Peyer's patch (tissue), 4 donors: ENCODE results near the gene TEAD3. TPM values are rescaled to one million over a fixed set of nuclear protein-coding genes. Genes with fewer than 3 reads are reported as not detected.

ENCODE experiments used
- DNase-seq, 3 donors: peaks; one replicate each; pipeline ENCODE4 v3.0.0-alpha.2; 2017 to 2019
- H3K27ac ChIP-seq, 4 donors: fragments of 200-600 bp; sonication (generic); one replicate each; pipeline ENCODE4 v1.5.1; 2016 to 2019
- H3K27me3 ChIP-seq, 2 donors: fragments of 200-600 bp; sonication (generic); one replicate each; pipeline ENCODE4 v1.5.1; 2019
- H3K36me3 ChIP-seq, 3 donors: fragments of 200-600 bp; sonication (generic); one replicate each; pipeline ENCODE4 v1.5.1; 2016 to 2019
- H3K4me1 ChIP-seq, 4 donors: fragments of 200-600 bp; sonication (generic); one replicate each; pipeline ENCODE4 v1.5.1; 2016 to 2019
- H3K4me3 ChIP-seq, 4 donors: fragments of 200-600 bp; sonication (generic); 1 replicate in 3 of 4; 2 replicates in 1 of 4; pipeline ENCODE4 v1.5.1; 2016 to 2019; ENCODE audit warnings: mild to moderate bottlenecking in 1 of 4
- H3K9me3 ChIP-seq, 4 donors: fragments of 200-600 bp; sonication (generic); one replicate each; pipeline ENCODE4 v1.5.1; 2016 to 2019; ENCODE audit warnings: mild to moderate bottlenecking in 1 of 4
- POLR2A ChIP-seq, 2 donors: fragments of 450-650 bp; IDR thresholded peaks; one replicate each; pipeline ENCODE4 v1.5.1; 2017; ENCODE audit warnings: antibody characterized with exemption in 2 of 2, mild to moderate bottlenecking in 2 of 2, moderate library complexity in 2 of 2
- total RNA-seq, 4 donors: library from RNA; depleted of rRNA; stranded (reverse); fragments of >200 nt; gene quantifications; one replicate each; pipeline ENCODE4 v1.1.0, GENCODE V29; 2016
- TF ChIP-seq, protein P1 (sequence below), 6 experiments: fragments of 450-650 bp in 4 of 6; fragments of 200-600 bp in 2 of 6; sonication (generic) in 1 of 6; IDR thresholded peaks; one replicate each; pipeline ENCODE4 v1.5.1; 2017 to 2019; ENCODE audit warnings: antibody characterized with exemption in 6 of 6, mild to moderate bottlenecking in 3 of 6, moderate library complexity in 1 of 6

The TEAD3 gene
- total RNA-seq, 4 donors from 2014 or later = 10.7 to 32.9 (median 27.4) TPM

- Histone ChIP-seq H3K27ac (peak overlapping the region; percentile 42 to 84 (median 62)), H3K9me3 (no peaks in the 10 kb centered on the region), H3K36me3 (peaks cover 0 to 15% (median 0%) of the 10 kb centered on the region in 3 donors), H3K27me3 (no peaks in the 10 kb centered on the region), H3K4me1 (peaks cover 0 to 69% (median 2%) of the 10 kb centered on the region in 4 donors), H3K4me3 (no peak overlapping the region)
- DNase-seq = no peak
- TF ChIP-seq POLR2A (IDR thresholded peaks at IDR 0.05) = no peak
- TF ChIP-seq, protein P1, sequence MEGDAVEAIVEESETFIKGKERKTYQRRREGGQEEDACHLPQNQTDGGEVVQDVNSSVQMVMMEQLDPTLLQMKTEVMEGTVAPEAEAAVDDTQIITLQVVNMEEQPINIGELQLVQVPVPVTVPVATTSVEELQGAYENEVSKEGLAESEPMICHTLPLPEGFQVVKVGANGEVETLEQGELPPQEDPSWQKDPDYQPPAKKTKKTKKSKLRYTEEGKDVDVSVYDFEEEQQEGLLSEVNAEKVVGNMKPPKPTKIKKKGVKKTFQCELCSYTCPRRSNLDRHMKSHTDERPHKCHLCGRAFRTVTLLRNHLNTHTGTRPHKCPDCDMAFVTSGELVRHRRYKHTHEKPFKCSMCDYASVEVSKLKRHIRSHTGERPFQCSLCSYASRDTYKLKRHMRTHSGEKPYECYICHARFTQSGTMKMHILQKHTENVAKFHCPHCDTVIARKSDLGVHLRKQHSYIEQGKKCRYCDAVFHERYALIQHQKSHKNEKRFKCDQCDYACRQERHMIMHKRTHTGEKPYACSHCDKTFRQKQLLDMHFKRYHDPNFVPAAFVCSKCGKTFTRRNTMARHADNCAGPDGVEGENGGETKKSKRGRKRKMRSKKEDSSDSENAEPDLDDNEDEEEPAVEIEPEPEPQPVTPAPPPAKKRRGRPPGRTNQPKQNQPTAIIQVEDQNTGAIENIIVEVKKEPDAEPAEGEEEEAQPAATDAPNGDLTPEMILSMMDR (IDR thresholded peaks at IDR 0.05) = no peak
These were observed 8.4 kb downstream of the TEAD3 start for GRCh38 chr6:35488517-35488862.

DNA sequence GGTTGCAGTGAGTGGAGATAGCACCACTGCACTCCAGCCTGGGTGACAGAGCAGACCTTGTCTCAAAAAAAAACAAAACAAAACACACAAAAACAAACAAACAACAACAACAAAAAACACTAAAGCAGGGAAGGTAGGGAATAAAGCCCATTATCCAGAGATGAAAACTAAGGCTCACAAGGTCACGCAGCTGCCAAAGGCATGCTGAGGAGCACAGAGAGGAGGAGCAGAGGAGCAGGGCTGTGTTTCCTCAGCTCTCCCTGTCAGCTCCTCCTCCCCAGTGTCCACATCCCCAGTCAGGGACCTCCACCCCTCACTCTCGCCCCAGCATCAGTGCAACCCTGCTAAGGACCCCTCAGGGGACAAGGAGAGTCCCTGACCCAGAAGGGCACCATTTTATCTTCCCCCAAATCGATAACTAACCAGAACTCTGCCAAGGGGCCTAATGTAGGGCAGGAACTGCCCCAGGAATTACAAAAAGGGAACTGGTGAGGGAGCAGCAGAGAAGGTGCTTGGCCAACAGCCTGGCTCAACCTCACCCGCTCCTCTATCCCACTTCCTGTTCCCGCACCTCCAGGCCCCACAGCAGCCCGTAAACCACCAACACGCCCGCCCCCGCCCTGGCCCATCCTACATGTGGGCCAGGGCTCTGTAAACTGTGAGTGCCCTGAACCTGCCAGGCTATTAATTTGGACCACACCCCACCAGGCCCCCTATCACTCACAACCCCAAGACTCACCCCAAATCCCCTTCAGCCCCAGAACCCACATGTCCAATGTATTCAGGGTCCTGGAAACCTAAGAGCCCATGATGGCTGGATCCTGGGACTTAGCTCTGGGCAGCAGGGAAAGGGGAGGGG is 9.0 kb downstream of the TEAD3 start:
- TF ChIP-seq, protein P1 (IDR thresholded peaks at IDR 0.05) = no peak
- TF ChIP-seq POLR2A (IDR thresholded peaks at IDR 0.05) = no peak
- Histone ChIP-seq H3K36me3 (peaks cover 0 to 21% (median 0%) of the 10 kb centered on the region in 3 donors), H3K4me1 (peaks cover 0 to 65% (median 2%) of the 10 kb centered on the region in 4 donors), H3K27ac (peak overlapping the region; percentile 42 to 84 (median 62)), H3K4me3 (no peak overlapping the region), H3K27me3 (no peaks in the 10 kb centered on the region), H3K9me3 (no peaks in the 10 kb centered on the region)
- DNase-seq = peak in 1 of 3 donors; percentile 67

DNA sequence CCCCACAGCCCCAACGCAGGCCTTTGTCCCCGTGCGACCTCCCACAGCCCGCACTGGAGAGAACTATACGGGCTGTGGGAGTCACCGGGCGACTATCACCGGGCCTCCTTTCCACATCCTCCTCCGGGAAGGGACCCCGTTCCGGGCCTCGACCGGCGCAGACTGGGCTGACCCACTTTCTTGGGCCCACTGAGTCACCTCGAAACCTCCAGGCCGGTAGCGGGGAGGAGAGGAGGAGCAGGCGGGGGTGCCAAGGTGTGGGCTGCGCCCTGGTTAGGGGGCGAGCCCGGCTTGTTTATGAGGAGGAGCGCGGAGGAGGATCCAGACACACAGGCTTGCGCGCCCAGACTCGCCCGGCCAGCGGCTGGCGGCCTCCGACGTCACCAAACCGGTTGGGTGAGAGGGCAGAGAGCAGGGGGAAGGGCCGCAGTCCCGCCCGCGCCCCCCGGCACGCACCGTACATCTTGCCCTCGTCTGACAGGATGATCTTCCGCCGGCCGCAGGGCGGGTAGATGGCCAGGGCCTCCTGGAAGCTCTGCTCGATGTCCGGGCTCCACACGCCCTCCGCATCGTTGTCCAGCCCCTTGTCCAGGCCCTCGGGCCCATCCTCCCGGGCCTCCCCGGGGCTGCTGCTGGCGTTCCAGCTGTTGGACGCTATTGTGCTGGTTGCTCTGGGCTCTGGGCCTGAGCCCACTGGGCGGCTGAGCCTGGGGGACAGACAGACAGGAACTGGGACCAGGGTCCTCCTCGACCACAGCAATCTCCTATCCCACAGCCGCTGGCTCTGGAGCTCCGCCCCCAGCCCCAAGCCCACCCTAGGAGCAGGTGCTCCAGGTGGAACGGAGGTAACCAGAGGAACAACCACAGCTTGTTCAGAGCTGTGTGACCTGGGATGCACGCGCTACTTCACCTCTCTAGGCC is 10.6 kb downstream of the TEAD3 start:
- Histone ChIP-seq H3K4me3 (peak overlapping the region in 2 of 4 donors; percentile 22 to 29), H3K36me3 (peaks cover 0 to 34% (median 0%) of the 10 kb centered on the region in 3 donors), H3K27ac (peak overlapping the region; percentile 50 to 84 (median 78)), H3K27me3 (no peaks in the 10 kb centered on the region), H3K4me1 (peaks cover 0 to 49% (median 2%) of the 10 kb centered on the region in 4 donors), H3K9me3 (no peaks in the 10 kb centered on the region)
- peak in 2 of 3 donors; percentile 84 to 91 for DNase-seq
- TF ChIP-seq, protein P1 (IDR thresholded peaks at IDR 0.05) = no peak
- TF ChIP-seq POLR2A (IDR thresholded peaks at IDR 0.05) = peak in 1 of 2 donors; percentile 60

DNA sequence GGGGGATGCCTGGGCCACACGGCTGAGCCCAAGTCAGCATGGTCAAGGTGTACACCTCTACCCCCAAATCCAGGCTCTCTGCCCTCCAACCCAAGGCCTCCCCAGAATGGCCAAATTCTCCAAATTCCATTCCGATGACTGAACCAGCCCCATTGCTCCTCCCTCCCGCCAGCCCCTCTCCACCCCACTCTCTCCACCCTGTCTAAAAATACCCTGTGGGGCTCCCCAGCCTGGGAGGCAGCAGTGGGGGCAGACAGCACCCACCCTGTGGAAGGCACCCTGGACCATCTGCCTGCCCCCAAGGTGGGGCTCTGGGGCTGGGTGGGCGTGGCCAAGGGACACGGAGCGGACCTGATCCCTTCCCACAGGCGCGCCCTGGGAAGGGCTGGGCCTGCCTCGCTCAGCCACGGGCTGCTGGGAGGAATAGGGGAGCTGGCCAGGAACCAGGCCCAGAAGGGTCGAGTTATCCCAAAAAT is 11.4 kb downstream of the TEAD3 start:
- Histone ChIP-seq H3K4me3 (peak overlapping the region in 2 of 4 donors; percentile 22 to 29), H3K27ac (peak overlapping the region; percentile 50 to 84 (median 78)), H3K27me3 (no peaks in the 10 kb centered on the region), H3K36me3 (peaks cover 0 to 36% (median 0%) of the 10 kb centered on the region in 3 donors), H3K4me1 (peaks cover 0 to 44% (median 2%) of the 10 kb centered on the region in 4 donors), H3K9me3 (no peaks in the 10 kb centered on the region)
- TF ChIP-seq, protein P1 (IDR thresholded peaks at IDR 0.05) = no peak
- peak in 1 of 2 donors; percentile 17 for TF ChIP-seq POLR2A (IDR thresholded peaks at IDR 0.05)
- DNase-seq = peak in 2 of 3 donors; percentile 65 to 77

- peak overlapping the region; percentile 50 to 84 (median 78) for H3K27ac ChIP-seq
- no peaks in the 10 kb centered on the region for H3K9me3 ChIP-seq
- H3K27me3 ChIP-seq = no peaks in the 10 kb centered on the region
- TF ChIP-seq POLR2A (IDR thresholded peaks at IDR 0.05) = no peak
- TF ChIP-seq, protein P1 (IDR thresholded peaks at IDR 0.05) = no peak
- DNase-seq = no peak
- peaks cover 0 to 41% (median 0%) of the 10 kb centered on the region in 3 donors for H3K36me3 ChIP-seq
- H3K4me3 ChIP-seq = no peak overlapping the region
- H3K4me1 ChIP-seq = peaks cover 0 to 44% (median 2%) of the 10 kb centered on the region in 4 donors
These were observed 11.9 kb downstream of the TEAD3 start for GRCh38 chr6:35484921-35485392.
